VCaP (cell line): ENCODE results near the gene CYP11A1.

Source experiments
- H3K27ac ChIP-seq: fragments of 450-650 bp; 2 replicates; pipeline ENCODE4 v1.5.1; 2017
- TF ChIP-seq, protein P1 (sequence below): fragments of 450-650 bp; conservative IDR thresholded peaks from 2 replicates; pipeline ENCODE4 v1.5.1; 2017; ENCODE audit warnings: mild to moderate bottlenecking, moderate library complexity

Gene CYP11A1

DNA sequence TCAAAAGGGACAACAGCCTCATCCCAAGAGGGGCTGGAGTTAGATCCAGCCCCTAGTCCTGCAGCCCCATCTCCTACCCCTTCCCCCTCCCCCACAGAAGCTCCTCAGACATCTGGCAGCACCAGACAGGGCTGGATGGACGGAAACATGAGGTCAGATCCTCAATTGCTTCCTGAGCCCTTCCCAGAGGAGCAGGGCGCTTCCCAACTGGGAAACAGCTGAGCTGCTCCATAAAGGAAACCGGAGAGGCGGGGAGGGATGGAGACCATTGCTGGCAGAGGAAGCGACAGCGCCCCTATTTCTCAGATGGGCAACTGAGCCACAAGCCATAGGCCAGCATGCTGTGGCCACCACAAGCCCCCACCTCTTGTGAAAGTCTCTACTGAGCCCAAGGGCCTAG is 18.3 kb upstream of the CYP11A1 start:
- H3K27ac ChIP-seq = no peak overlapping the region

DNA sequence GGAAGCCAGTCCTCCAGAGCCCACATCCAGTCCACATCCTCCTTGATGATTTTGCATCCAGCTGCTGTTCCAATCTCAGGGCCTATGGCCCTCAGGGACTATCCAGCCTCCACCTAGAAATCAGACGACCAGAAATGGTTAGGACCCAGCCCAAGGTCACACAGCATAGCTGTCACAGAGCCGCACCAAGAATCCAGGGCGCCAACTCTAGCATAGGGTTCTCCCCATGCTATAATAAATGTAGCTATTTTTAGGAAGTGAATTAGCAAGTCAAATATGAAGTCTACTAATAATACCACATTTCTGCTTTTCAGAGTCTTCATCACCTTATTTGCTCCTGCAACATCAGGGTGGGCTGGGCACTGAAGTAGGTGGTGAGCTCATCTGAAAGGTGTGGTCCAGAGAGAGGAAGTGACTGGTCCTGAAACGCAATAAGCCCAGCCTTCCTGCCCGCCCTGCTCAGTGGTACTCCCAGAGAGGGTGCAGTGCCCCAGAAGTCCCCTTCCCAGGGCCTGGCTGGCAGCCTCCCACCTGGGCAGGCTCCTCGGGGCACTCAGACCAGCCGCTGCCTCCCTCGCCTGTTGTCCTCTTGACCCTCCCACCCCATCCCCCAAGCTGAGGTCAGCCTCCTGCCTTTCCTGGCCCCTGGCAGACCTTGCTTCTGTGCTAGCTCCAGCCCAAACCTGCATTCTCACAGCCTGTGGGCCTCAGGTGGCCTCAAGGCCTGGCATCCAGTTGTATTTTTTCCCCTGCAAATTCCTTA is 17.6 kb upstream of the CYP11A1 start:
- TF ChIP-seq, protein P1, sequence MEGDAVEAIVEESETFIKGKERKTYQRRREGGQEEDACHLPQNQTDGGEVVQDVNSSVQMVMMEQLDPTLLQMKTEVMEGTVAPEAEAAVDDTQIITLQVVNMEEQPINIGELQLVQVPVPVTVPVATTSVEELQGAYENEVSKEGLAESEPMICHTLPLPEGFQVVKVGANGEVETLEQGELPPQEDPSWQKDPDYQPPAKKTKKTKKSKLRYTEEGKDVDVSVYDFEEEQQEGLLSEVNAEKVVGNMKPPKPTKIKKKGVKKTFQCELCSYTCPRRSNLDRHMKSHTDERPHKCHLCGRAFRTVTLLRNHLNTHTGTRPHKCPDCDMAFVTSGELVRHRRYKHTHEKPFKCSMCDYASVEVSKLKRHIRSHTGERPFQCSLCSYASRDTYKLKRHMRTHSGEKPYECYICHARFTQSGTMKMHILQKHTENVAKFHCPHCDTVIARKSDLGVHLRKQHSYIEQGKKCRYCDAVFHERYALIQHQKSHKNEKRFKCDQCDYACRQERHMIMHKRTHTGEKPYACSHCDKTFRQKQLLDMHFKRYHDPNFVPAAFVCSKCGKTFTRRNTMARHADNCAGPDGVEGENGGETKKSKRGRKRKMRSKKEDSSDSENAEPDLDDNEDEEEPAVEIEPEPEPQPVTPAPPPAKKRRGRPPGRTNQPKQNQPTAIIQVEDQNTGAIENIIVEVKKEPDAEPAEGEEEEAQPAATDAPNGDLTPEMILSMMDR = no peak
- no peak overlapping the region for H3K27ac ChIP-seq

More for the DNA sequence above, 18.3 kb upstream of the CYP11A1 start:
- TF ChIP-seq, protein P1 = no peak

DNA sequence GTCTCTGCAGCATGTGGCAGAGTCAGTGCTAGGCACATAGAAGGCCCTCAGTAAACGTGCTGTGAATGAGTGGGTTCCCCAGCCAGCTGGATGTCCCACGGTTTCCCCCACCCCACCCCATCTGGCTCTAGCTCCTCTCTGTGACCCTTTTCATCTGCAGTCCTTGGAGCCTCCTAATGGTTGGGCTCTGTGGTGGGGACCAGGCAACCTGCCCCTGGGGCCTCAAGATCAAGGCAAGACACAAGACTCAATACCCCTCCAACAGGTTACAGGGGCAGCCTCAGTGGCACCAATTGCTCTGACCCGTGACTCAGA is 17.1 kb upstream of the CYP11A1 start:
- TF ChIP-seq, protein P1 = no peak
- no peak overlapping the region for H3K27ac ChIP-seq

DNA sequence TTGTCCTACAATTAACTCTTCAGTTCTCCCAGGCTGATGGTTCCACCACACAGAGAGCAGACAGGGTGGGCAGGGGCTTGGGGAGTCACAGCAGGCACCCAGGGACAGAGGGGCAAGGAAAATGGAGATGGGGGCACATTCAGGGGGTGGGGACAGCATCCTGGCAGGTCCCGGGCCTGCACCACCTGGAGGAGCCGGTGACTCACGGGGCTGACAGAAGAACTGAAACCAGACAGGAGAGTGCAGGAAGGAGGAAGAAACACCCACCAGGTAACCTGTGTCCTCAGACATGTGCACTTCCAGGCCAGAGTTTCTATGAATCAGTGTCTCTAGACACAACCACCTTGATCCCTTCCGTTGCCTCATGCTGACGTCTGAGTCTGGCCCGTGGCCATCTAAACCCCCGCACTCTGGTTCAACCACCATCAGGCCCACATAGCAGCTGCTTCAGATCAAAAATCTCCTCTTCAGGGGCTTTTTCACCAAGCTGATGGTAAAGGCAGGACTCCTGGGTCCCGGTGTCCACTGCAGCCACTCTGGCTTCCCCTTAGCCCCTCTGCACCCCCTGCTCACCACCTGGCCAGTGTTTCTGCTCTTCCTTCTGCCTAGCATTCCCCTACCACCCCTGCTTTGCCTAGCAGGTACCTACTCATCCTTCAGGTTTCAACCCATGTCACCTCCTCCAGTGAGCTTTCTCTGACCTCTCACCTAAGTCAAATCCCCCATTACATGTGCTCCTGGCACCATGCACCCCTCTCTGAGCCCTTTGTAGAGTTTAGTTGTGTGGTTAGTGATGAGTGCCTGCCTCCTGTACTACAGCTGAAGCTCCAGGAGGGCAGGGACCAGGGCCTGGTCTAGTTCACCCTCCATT is 16.5 kb upstream of the CYP11A1 start:
- TF ChIP-seq, protein P1 = no peak
- no peak overlapping the region; the same call in 1 of the 2 replicates for H3K27ac ChIP-seq

DNA sequence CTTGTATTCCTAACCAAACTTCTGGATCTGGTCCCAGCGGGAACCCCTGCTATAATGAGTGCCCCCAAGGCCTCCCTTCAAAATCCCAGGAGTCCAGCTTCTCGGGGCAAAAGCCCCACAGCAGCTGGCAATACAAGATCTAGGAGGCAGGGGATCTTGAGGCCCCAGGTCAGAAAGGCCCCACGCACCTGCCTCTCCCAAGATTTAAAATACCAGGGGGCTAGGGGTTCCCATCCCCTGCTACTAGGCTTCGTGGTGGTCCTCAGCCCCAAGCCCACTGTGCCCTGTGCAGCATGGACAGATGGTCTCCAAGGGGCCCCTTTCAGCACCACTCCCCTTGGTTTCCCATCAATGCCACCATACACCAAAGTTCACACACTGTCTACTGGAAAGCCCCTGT is 15.8 kb upstream of the CYP11A1 start:
- peak overlapping the region; percentile 10; the same call in 1 of the 2 replicates for H3K27ac ChIP-seq

DNA sequence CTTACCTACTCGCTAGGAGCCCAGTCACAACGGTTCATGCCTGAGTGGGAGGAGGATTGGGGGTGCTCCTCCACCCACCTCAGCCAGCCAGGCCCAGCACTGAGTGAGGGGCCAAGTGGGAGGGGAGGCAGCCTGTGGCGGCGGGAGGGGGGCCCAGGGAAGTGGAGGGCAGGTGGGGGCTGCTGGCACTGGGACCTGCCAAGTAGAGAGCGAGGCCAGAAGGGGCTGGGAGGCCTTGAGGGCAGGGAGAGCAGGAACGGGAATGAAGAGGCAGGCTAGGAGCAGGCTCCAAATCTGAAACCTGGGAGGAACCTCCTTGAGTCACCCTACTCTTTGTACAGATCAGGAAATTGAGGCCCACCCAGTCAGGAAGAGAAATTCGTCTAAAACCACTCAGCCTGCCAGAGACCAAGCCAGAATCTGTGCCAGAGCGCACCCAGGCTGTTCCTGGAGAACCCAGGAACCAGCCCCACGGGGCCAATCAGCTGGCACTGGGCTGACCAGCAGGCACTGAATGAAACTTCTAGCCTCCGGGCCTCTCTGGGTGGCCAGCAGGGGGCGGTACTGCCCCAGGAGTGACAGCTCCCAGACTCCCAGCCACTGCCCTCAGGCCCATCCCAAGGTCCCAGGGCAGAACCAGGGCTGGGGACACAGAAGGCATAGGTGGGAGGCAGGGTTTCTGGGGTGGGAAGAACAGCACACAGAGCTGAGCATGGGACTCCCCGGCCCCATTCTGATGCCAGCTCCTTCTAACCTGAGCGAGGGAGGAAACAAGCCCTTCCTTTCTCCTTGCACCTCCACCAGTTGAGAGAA is 14.8 kb upstream of the CYP11A1 start:
- H3K27ac ChIP-seq = peak overlapping the region; percentile 10; the same call in 1 of the 2 replicates
- TF ChIP-seq, protein P1 = peak; percentile 98

More for the DNA sequence above, 15.8 kb upstream of the CYP11A1 start:
- TF ChIP-seq, protein P1 = no peak

DNA sequence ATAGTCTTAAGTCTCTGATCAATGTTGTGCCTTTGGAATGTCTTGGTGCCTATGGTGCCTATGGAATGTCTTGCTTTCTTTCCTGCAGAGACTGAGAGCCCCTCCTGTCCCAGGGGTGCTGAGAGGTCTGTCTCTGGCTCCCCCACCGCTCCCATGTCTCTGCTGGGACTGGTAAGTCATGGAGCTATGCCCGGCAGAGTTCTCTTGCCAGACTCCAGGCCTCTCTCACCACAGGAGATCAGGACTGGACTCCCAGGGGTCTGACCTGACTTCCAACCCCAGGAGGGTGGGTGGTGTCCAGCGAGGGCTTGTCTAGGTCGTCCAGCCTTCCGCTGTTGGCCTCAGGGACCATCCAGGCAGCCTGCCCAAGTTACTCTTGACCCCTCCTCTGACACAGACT is 14.0 kb upstream of the CYP11A1 start:
- TF ChIP-seq, protein P1 = no peak
- no peak overlapping the region for H3K27ac ChIP-seq
